Activated naive CD4-positive, alpha-beta T cell (primary cell): Measurements from ENCODE around the gene TYW1B.
"Not testable (repeated sequence)": the region's sequence is repeated elsewhere in the genome, so short reads cannot be mapped to it uniquely, and the experiment has no call there.

Experiments
- DNase-seq, 4 experiments: peaks; one replicate each; lab custom pipeline; 2025; lab: John Stamatoyannopoulos, UW

Gene TYW1B

DNA sequence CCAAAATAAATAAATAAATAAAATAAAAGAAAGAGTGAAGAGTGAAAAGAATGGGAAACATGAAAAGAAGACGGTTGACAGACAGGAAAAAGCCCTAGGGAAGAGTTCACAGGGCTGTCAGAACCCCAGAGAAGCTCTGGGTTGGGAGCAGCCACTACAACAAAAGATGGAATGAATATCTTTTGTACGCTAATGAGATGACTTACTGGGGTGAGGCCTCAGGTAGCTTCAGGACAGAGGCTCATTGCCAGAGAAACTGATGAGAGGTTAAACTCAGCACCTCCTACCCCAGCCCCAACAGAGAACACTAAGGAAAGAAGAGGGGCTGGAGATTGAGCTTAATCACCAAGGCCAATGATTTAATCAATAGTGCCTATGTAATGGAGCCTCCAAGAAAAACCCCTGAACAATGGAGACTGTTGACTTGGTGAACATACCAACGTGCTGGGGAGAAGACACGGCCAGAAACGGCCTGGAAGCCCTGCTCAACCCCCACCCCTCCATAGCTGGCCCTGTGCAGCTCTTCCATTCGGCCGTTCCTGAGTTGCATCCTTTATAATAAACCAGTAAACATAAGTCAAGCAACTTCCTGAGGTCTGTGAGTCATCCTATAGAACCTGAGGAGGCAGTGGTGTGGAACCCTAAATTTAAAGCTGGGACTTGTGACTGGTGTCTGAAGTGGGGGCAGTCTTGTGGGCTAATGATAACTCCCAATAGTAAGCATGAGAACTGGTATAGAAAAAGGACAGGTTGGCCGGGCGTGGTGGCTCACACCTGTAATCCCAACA, 11.4 kb downstream of the TYW1B start:
- not testable (repeated sequence) for DNase-seq

DNA sequence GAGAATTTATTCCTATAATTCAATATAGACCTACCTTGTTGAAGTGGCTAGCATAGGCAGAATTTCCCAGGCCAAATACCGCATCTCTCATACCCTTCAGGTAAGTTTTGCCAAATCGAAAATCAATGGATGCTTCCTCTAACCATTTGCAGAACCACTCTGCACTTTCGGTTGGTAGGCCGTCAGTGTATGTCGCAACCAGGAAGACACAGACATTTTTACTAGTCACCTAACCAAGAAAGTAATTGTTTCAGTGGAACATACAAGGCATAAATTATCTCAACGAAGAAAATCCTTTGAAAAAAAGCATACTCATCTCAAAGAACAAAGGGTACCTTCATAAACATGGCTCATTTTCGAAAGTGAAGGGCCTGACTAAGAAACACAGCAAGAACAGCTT, 17.6 kb downstream of the TYW1B start:
- not testable (repeated sequence) for DNase-seq

DNA sequence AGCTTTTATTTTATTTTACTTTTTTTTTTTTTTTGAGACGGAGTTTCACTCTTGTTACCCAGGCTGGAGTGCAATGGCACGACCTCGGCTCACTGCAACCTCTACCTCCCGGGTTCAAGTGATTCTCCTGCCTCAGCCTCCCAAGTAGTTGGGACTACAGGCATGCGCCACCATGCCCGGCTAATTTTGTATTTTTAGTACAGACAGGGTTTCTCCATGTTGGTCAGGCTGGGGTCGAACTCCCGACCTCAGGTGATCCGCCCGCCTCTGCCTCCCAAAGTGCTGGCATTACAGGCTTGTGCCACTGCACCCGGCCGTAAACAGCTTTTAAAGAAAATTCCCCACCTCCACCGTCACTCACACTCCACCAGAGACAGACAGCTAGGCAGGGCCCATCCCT, 19.5 kb downstream of the TYW1B start:
- not testable (repeated sequence) for DNase-seq

DNA sequence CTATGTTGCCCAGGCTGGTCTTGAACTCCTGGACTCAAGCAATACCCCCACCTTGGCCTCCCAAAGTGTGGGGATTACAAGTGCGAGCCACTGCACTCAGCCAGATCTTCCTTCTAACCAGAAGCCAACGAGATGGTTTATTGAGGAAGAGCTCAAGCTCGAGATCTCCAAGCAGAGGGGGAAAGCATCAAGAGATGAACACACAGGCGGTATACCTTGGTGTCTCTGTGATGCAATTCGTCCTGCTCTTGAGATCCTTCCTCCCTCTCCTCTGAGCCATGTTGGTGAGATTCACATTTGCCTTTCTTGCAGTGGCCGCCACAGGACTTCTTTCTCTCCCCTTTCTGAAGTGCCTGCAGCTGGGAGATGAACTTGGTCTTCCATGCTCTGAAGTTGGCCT, 21.1 kb downstream of the TYW1B start:
- DNase-seq = not testable (repeated sequence)

DNA sequence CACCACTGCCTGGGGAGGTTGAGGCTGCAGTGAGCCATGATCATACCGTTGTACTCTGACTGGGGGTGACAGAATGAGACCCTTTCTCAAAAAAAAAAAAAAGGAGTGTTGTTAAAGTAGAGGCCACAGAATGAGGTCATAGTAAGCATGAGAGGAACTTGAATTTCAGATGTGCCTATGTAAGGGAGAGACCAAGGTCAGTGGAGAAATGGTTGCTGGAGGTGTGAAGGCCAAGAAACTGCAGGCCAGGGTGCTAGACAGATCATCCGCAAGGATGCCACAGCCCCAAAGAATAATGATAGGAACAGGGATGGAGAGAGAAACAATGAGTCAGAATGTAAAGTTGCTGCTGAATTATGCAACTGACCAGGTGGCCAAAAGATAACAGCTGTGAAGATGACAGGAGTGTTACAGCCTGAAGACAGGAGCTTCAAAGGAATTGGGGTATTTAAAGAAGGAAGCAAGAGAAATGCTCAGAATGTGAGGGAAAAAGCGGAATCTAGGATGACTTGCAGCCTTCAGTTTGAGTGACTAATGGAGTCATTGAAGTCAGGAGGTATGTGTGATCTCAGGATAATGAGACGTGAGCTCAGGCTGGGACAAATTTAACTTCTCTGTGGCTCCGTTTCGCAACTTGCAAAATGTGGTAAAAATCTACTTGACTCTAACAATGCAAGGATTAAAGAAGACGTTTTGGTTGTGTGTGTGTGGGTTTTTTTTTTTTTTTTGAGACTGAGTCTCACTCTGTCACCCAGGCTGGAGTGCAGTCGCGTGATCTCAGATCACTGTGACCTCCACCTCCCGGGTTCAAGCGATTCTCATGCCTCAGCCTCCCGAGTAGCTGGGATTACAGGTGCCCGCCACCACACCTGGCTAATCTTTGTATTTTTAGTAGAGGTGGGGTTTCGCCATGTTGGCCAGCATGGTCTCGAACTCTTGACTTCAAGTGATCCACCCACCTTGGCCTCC, 22.2 kb downstream of the TYW1B start:
- no peak for DNase-seq

DNA sequence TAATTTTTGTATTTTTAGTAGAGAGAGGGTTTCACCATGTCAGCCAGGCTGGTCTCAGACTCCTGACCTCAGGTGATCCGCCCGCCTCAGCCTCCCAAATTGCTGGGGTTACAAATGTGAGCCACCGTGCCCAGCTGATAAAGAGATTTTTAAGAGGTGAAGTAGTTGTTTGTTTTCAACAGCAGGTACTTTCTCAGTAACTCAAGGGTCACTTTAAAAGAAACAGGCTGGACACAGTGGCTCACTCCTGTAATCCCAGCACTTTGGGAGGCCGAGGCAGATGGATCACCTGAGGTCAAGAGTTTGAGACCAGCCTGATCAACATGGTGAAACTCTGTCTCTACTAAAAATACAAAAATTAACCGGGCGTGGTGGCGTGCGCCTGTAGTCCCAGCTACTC, 24.2 kb downstream of the TYW1B start:
- not testable (repeated sequence) for DNase-seq

DNA sequence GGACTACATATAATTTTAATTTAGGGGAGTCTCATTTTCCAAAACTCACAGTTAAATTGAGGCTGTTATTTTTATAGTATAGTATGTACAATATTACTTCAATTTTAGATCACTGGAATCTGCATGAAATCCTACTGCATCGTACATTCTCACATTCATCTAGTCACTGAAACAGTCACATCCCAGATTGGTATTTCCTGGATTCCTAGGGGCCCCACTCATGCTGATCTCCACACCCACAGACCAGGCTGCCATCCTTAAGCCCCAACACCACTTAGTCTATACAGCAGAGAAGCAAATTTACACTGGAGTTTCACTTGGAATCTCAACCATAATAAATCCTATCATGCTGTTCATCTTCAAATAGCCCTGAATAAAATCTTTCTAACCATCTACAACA, 26.4 kb downstream of the TYW1B start:
- not testable (repeated sequence) for DNase-seq

DNA sequence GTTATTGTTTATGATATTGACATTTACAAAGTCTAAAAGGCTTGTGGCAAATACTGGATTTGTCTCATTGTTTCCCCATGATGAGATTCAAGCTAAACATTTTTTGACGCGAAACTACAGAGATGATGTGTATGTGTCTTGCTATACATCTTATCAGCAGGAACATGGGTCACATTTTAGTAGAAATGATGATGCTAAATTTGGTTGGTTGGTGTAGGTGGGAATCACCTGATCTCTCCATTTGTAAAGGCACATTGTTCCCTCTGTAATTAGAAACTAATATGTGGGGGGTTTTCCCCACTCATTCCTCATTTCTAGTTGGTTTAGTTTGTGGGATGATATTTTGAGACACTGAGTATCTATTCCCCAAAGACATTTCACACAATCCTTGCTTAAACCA, 32.6 kb downstream of the TYW1B start:
- DNase-seq = not testable (repeated sequence)

DNA sequence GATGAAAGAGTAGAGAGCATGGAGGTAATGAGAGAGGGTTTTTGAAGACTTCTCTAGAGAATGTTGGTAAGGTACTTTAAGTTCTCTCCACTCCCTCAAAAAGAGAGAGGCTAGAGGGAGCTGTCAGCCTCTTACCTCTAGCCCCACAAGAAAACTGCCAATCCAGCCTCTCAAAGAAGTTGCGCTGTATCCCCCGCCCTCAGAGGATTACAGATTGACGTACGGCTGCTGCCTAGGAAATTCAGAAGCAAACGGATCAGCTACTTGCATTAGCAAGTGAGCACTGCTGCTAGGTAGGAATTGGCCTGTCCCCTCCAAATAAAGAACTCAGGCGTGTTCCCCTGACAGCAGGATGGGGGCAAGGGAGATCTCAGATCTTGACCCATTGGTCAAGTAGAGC, 34.2 kb downstream of the TYW1B start:
- DNase-seq = no peak

DNA sequence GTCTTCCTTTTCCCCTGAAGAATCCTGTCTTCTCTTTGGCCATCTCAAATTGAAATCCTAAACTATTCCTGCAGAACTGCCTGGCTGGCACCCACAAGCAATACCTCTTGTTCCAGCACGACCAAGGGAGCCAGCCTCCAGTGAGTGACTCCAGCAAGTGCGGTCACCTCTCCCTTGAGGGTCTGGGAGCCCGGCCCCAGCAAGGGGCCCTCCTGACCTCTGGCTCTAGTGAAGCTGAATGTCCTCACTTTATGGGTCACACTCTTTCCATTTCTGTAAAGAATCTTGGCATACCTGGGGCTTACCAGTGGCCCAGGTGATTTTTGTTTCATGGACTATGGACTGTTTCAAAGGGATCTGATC, 37.3 kb downstream of the TYW1B start:
- not testable (repeated sequence) for DNase-seq

DNA sequence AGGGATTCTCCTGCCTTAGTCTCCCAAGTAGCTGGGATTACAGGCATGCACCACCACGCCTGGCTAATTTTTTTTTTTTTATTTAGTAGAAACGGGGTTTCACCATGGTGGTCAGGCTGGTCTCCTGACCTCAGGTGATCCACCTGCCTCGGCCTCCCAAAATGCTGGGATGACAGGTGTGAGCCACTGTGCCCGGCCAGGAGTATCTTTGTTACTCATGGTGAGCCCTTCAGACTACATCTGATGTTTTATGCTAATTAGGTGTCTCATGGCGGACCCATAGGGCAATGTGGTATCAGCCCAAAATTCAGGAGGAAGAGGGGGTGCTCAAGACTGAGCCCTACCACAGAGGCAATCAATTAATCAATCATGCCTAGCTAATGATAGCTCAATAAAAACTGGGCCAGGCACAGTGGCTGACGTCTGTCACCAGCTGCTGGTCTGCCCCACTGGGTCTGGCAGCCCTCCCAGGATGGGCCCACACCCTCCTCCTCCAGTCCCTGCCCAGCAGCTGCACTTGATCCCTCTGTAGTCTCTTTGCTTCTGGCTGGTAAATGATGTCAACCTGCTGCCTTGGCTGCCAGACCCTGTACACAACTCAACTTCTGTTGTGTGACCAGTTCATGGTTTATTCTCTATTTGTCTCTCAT, 37.8 kb downstream of the TYW1B start:
- DNase-seq = not testable (repeated sequence)

DNA sequence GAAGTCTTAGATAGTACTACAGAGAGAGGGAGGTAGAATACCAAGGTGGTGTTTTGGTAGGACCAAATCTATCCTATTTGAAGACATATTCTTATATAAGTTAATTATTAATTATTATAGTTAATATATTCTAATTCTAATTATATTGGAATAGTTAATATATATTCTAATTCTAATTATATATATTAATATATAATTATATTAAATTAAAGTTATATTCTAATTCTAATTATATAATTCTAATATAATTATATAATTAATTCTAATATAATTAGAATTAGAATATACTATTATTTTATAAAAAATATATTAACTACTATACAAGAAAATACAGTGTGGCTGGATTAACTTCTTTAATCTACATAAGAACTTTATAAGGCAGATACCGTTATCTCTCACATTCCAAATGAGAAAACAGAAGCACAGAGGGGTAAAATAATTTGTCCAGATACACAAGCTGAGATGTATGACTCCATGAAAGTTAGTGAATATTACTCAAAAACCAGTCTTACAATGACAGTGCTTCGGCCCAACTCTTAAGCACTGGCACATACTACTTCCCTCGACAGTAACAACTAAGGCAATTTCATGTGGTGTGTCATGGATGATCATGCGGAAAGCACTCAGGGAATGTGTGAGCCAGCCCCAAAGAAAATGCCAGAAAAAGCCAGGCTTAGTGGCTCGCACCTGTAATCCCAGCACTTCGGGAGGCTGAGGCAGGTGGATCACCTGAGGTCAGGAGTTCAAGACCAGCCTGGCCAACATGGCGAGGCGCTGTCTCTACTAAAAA, 42.6 kb downstream of the TYW1B start:
- DNase-seq = no peak

DNA sequence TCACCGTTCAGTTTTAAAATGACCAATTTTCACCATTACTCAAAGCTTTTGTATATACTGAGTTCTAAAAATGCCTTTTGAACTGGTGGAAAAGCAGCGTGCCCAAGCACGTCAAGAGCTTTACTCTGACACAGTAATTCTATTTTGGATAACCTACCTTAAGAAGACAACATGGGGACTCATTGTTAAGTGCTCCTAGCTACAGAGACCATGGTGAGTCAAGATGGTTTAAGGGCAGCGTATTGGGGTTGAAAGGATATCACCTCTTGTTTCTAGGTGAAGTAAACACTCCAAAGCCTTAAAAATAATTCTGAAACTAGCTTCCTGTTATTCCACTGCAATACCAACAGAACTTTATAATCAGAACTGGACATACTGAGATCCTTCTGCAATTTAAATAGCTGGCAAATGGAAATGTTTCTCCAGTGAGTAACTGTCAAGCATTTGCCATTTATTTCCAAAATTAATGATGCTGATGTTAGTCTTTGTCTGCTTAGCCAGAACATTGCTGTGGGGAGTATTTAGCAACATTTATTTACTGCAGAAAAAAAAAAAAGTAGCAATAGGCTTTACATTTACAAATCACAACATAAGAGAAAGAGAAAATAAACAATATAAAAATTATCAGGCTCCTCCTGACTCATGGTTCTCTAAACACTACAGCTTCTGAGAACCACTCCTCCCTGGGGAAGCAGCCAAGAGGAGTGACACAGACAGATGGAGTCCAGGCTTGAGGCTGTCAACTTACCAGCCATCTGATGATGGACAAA, 44.2 kb downstream of the TYW1B start:
- DNase-seq = not testable (repeated sequence)

DNA sequence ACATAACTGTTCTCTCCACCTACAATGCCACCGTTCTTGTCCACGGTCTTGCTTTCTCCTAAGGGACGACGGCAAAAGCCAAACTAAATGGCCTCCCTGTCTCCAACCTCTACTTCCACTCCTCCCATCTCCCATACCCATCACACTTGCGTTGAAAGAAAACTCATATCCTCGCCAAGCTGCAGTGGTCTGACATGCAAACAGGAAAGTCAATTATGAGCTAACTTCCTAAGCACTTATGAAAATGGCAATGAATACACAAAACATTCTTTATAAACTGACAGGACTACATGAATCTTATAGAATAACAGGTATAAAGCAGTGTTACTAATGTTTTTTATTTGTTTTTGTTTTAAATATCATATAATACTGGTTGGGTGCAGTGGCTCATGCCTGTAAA, 46.4 kb downstream of the TYW1B start:
- no peak for DNase-seq

DNA sequence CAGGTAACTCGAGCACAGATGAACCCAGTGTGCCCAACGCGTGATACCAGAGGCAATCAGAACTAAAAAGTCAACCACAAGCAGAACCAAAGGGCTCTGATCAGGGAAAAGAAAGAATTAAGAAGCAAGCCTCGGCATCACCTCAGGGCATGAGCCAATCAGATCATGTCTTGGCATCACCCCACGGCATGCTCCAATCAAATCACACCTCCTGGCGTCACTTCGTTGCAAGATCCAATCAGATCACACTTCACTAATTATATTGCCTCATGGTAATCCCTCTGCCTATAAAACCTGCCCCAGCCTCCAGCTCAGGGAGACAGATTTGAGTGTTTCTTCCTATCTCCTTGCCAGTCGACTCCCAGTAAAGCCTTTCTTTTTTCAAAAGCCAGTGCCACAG, 46.8 kb downstream of the TYW1B start:
- DNase-seq = no peak

DNA sequence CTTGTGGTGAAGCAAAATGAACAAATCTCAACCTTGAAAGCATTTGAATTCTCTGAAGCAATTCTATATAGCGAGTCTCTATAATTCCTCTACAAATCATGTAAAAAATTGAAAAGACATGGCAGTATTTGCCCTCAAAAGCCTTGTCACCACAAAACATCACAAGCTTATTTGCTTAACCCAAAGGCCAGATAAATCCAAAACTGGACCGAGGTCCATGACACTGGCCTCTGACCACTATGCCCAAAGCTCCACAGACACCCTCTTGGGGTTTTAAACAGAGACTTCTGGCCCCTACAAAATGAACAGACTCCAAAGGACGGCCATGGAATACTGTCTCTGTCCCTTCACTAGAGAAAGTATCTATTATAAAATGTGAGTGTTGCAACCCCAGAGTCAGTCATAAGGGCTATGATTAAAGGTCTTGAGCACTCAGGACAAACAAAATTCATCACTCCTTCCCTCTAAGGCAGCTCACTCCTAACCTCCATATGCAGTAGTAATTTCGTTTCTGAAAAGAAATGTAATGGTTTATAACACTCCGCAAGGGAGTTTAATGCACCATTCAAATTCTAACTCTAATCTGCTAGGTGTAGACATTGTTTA, 47.6 kb downstream of the TYW1B start:
- not testable (repeated sequence) for DNase-seq

DNA sequence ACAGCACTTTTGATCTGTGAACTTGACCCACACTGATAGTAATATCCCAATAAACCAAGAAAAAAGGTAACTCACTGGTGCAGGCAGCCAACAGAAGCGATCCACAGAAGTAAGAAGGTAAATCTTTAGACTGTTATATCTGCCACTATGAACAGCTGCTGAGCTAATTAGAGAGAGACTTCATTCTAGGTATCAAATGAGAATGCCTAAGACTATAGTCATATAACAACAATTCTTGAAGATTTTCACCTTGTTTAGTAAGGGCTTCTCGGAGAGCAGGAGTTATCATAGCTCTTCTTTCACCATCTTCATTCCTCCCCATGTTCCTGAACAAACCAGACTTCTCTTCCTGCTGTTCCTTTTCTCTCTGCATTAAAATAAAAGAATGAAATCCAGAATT, 50.8 kb downstream of the TYW1B start:
- not testable (repeated sequence) for DNase-seq

DNA sequence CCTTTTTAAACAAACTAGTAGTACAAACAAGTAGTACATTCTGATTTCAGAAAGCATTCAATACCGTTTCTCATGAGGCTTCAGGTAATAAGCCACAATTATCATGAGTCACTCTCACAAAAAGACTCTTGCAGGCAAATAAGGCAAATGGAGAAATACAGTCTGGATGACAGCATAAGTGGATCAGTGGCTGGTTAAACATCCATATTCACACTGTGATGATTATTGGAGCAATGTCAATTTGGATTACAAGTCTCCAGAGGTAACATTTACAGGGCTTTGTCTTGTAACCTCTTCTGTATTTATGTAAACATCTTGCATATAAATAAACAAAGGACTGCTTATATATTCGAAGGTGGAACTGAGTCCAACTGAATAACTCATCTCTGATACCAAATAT, 55.4 kb downstream of the TYW1B start:
- DNase-seq = not testable (repeated sequence)

DNA sequence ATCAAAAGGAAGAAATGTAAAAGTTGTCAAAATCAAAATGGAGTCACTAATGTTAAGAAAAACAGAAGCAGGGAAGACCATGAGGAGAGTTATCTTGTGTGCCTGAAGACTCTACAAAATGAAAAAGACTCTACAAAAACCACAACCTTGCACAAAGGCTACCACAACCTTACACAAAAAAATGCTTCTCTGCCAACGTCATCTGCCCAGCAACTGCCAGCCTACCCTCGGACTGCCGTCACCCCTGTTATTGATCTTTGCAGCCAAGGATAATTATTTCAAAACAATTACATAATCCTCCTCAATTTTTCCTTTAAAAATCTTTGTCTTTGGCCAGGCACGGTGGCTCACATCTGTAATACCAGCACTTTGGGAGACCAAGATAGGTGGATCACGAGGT, 61.0 kb downstream of the TYW1B start:
- not testable (repeated sequence) for DNase-seq

DNA sequence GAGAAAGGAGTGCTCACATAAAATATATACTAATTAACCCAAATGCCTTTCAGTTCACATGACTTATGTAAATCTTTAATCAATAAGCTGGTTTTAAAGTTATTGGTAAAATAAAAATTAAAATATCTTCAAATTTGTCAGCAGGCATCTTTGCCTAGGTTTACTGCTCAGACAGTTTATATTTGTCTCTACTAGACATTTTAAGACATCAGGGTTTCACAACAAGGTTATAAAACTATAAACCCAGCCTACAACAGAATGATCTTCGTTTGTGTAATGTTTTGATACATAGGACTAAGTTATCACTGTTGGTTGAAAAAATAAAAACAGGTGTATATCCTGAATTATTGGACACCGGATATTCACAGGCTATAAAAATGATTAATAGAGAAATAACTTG, 67.4 kb downstream of the TYW1B start:
- no peak for DNase-seq
